Gastroesophageal sphincter (tissue), 4 donors: Measurements from ENCODE around the gene TESK1. TPM values are rescaled to one million over a fixed set of nuclear protein-coding genes. Genes with fewer than 3 reads are reported as not detected.

Experiments
- ATAC-seq: fragments of 150-250 bp; one replicate; pipeline ENCODE4 v1.9.1; 2016; ENCODE audit warnings: mild to moderate bottlenecking, moderate library complexity
- H3K27ac ChIP-seq, 4 donors: fragments of 200-600 bp; sonication (generic) in 3 of 4; 1 replicate in 3 of 4; 2 replicates in 1 of 4; pipeline ENCODE4 v1.5.1; 2016 to 2019
- H3K27me3 ChIP-seq: fragments of 200-600 bp; sonication (generic); one replicate; pipeline ENCODE4 v1.5.1; 2019
- H3K36me3 ChIP-seq, 2 donors: fragments of 200-600 bp; sonication (generic); one replicate each; pipeline ENCODE4 v1.5.1; 2019; ENCODE audit warnings: control low read depth in 1 of 2
- H3K4me1 ChIP-seq, 3 donors: fragments of 200-600 bp; sonication (generic); 1 replicate in 2 of 3; 2 replicates in 1 of 3; pipeline ENCODE4 v1.5.1; 2016 to 2019; ENCODE audit warnings: control low read depth in 2 of 3
- H3K4me3 ChIP-seq, 2 donors: fragments of 200-600 bp; sonication (generic); one replicate each; pipeline ENCODE4 v1.5.1; 2019; ENCODE audit warnings: mild to moderate bottlenecking in 1 of 2, moderate library complexity in 1 of 2
- H3K9me3 ChIP-seq, 3 donors: fragments of 200-600 bp; sonication (generic); one replicate each; pipeline ENCODE4 v1.5.1; 2017 to 2019; ENCODE audit warnings: control low read depth in 2 of 3
- CTCF ChIP-seq, 4 experiments: fragments of 200-600 bp in 2 of 4; fragments of 450-650 bp in 2 of 4; sonication (generic) in 1 of 4; IDR thresholded peaks; one replicate each; pipeline ENCODE4 v1.5.1; 2017 to 2019; ENCODE audit warnings: antibody characterized with exemption in 4 of 4, mild to moderate bottlenecking in 2 of 4, moderate library complexity in 2 of 4
- EP300 ChIP-seq: sonication (generic); formaldehyde crosslinking; IDR thresholded peaks from one replicate; pipeline ENCODE4 v1.6.1; 2017; ENCODE audit warnings: antibody characterized with exemption, mild to moderate bottlenecking
- POLR2A ChIP-seq, 2 donors: fragments of 450-650 bp; IDR thresholded peaks; one replicate each; pipeline ENCODE4 v1.6.1; 2017; ENCODE audit warnings: antibody characterized with exemption in 2 of 2, mild to moderate bottlenecking in 2 of 2, moderate library complexity in 1 of 2
- POLR2AphosphoS5 ChIP-seq: sonication (generic); formaldehyde crosslinking; IDR thresholded peaks from one replicate; pipeline ENCODE4 v1.6.1; 2017; ENCODE audit warnings: antibody characterized with exemption
- WGBS, 2 donors: methylation state at CpG; one replicate each; pipeline ENCODE4 v1.1.5; 2018; ENCODE audit warnings: low coverage in 1 of 2; 5-methylcytosine and 5-hydroxymethylcytosine counted together
- total RNA-seq, 4 donors: library from RNA; depleted of rRNA; stranded (reverse); fragments of >200 nt; gene quantifications; one replicate each; pipeline ENCODE4 v1.1.0, GENCODE V29; 2016

The TESK1 gene
- total RNA-seq, 4 donors from 2014 or later = 38.2 to 77.1 (median 40.2) TPM

GRCh38 chr9:35617548-35617947 is 12.5 kb downstream of the TESK1 start:
- Histone ChIP-seq H3K27ac (peak overlapping the region in 1 of 4 donors; percentile 41), H3K4me3 (peak overlapping the region in 1 of 2 donors; percentile 51), H3K36me3 (no peaks in the 10 kb centered on the region), H3K27me3 (peaks cover 14% of the 10 kb centered on the region), H3K9me3 (no peaks in the 10 kb centered on the region), H3K4me1 (peaks cover 0 to 14% (median 0%) of the 10 kb centered on the region in 3 donors)
- no peak for ATAC-seq
- WGBS, 2 donors = 31 to 62% methylated on average over 4 of the region's 8 CpGs
- TF ChIP-seq POLR2A (IDR thresholded peaks at IDR 0.05) = no peak
- TF ChIP-seq CTCF (IDR thresholded peaks at IDR 0.05) = no peak
- no peak for TF ChIP-seq POLR2AphosphoS5
- TF ChIP-seq EP300 = no peak

- no peaks in the 10 kb centered on the region for H3K9me3 ChIP-seq
- 67 to 77% methylated on average over 1 to 4 of the region's 7 CpGs for WGBS, 2 donors
- H3K4me3 ChIP-seq = peak within 1 kb of the TSS; percentile 20 to 51
- peaks cover 14% of the 10 kb centered on the region for H3K27me3 ChIP-seq
- TF ChIP-seq CTCF (IDR thresholded peaks at IDR 0.05) (no peak), POLR2A (IDR thresholded peaks at IDR 0.05) (no peak), EP300 (no peak), POLR2AphosphoS5 (no peak)
- H3K36me3 ChIP-seq = no peaks in the 10 kb centered on the region
- H3K27ac ChIP-seq = peak within 1 kb of the TSS in 1 of 4 donors; percentile 41
- no peak for ATAC-seq
- H3K4me1 ChIP-seq = peaks cover 0 to 14% (median 0%) of the 10 kb centered on the region in 3 donors
These were observed 13.3 kb downstream of the TESK1 start, which contains the start of gene CD72 for GRCh38 chr9:35618325-35618727. Gene CD72, minus strand, starts transcription at chr9:35618413. Its CDS starts 110 bp downstream, at chr9:35618303.

- no peaks in the 10 kb centered on the region for H3K36me3 ChIP-seq
- H3K4me1 ChIP-seq = peaks cover 0 to 14% (median 0%) of the 10 kb centered on the region in 3 donors
- WGBS, 2 donors = 50 to 87% methylated on average over 2 to 8 of the region's 17 CpGs
- no peaks in the 10 kb centered on the region for H3K9me3 ChIP-seq
- TF ChIP-seq POLR2A (IDR thresholded peaks at IDR 0.05) (no peak), CTCF (IDR thresholded peaks at IDR 0.05) (no peak), EP300 (no peak), POLR2AphosphoS5 (no peak)
- no peak overlapping the region for H3K4me3 ChIP-seq
- ATAC-seq = peak; percentile 41
- no peak overlapping the region for H3K27ac ChIP-seq
- H3K27me3 ChIP-seq = peaks cover 14% of the 10 kb centered on the region
These were observed 14.1 kb downstream of the TESK1 start for GRCh38 chr9:35618854-35619799.

DNA sequence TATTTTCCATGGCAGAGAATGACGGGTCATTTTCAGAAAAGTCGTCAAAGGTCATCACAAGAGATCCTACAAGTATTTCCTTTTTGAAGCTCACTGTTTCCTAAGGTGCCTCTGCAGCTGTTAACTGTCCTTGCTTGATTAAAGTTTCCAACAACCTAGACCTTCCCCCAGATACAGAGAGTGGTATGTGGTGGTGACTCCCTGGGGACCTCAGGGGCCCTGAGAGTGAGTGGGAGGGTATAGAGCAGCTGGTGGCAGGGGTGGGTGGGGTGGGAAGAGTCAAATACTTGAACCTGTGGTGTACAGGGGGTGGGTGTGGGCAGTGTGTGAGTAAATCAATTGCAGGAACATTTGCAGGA is 14.7 kb downstream of the TESK1 start:
- 65 to 70% methylated on average over 2 of the region's 2 CpGs for WGBS, 2 donors
- no peak for TF ChIP-seq POLR2A (IDR thresholded peaks at IDR 0.05)
- no peak for TF ChIP-seq POLR2AphosphoS5
- TF ChIP-seq EP300 = no peak
- TF ChIP-seq CTCF (IDR thresholded peaks at IDR 0.05) = no peak
- no peak overlapping the region for H3K4me3 ChIP-seq
- no peaks in the 10 kb centered on the region for H3K9me3 ChIP-seq
- peaks cover 0 to 14% (median 0%) of the 10 kb centered on the region in 3 donors for H3K4me1 ChIP-seq
- no peak overlapping the region for H3K27ac ChIP-seq
- no peaks in the 10 kb centered on the region for H3K36me3 ChIP-seq
- H3K27me3 ChIP-seq = peaks cover 14% of the 10 kb centered on the region
- ATAC-seq = no peak

- H3K4me1 ChIP-seq = no peaks in the 10 kb centered on the region
- H3K36me3 ChIP-seq = no peaks in the 10 kb centered on the region
- no peak overlapping the region for H3K4me3 ChIP-seq
- TF ChIP-seq EP300 (no peak), POLR2AphosphoS5 (no peak), POLR2A (IDR thresholded peaks at IDR 0.05) (no peak), CTCF (IDR thresholded peaks at IDR 0.05) (no peak)
- H3K27me3 ChIP-seq = no peaks in the 10 kb centered on the region
- WGBS, 2 donors = 80 to 83% methylated on average over 1 to 2 of the region's 2 CpGs
- H3K9me3 ChIP-seq = no peaks in the 10 kb centered on the region
- no peak for ATAC-seq
- no peak overlapping the region for H3K27ac ChIP-seq
These were observed 22.5 kb downstream of the TESK1 start for GRCh38 chr9:35627575-35627974.
